ENCODE data around the gene SLC26A11. TPM values are rescaled to one million over a fixed set of nuclear protein-coding genes. Genes with fewer than 3 reads are reported as not detected.

The SLC26A11 gene
- total RNA-seq, 2 experiments from 2014 or later = 46.5 to 50.9 TPM

DNA sequence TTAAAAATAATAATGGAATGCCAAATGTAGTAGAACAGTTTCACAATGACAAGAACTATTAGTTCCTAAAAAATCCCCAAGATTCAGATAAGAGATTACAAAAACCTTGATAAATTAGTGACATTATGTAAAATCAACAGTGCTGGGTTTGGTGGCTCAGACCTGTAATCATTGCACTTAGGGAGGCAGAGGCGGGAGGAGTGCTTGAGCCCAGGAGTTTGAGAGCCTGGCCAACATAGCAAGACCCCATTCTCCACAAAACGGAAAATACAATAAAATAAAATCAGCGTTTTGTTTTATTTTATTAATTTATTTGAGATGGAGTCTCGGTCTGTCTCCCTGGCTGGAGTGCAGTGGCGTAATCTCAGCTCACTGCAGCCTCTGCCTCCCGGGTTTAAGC is 46.3 kb upstream of the SLC26A11 start:
- no peak overlapping the region for H3K4me3 ChIP-seq (ENCODE audit: low read length)
- H3K36me3 Mint-ChIP-seq (ENCODE audit: low read depth) = no peaks in the 10 kb centered on the region
- TF ChIP-seq, protein P1, sequence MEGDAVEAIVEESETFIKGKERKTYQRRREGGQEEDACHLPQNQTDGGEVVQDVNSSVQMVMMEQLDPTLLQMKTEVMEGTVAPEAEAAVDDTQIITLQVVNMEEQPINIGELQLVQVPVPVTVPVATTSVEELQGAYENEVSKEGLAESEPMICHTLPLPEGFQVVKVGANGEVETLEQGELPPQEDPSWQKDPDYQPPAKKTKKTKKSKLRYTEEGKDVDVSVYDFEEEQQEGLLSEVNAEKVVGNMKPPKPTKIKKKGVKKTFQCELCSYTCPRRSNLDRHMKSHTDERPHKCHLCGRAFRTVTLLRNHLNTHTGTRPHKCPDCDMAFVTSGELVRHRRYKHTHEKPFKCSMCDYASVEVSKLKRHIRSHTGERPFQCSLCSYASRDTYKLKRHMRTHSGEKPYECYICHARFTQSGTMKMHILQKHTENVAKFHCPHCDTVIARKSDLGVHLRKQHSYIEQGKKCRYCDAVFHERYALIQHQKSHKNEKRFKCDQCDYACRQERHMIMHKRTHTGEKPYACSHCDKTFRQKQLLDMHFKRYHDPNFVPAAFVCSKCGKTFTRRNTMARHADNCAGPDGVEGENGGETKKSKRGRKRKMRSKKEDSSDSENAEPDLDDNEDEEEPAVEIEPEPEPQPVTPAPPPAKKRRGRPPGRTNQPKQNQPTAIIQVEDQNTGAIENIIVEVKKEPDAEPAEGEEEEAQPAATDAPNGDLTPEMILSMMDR (IDR thresholded peaks at IDR 0.05) = no peak
- H3K27ac ChIP-seq (ENCODE audit: low read depth in 1 of 2, low read length in 2 of 2) = no peak overlapping the region
- intact Hi-C loops (cut with DNase I, micrococcal nuclease) = no loop called here
- peaks cover 5% of the 10 kb centered on the region for H3K27me3 Mint-ChIP-seq
- H3K27ac Mint-ChIP-seq = no peak overlapping the region
- no peaks in the 10 kb centered on the region for H3K36me3 ChIP-seq (ENCODE audit: insufficient read depth, low read length)
- no peaks in the 10 kb centered on the region for H3K9me3 ChIP-seq (ENCODE audit: control insufficient read depth in 1 of 2, insufficient read depth in 1 of 2, low read length in 2 of 2)
- CTCF ChIA-PET = no interaction called here
- POLR2A ChIA-PET = no interaction called here
- ATAC-seq (ENCODE audit: poor library complexity) (no peak), DNase-seq (no peak)
- H3K4me1 Mint-ChIP-seq (ENCODE audit: low read depth) = no peaks in the 10 kb centered on the region
- no peaks in the 10 kb centered on the region for H3K4me1 ChIP-seq (ENCODE audit: insufficient read depth, low read length)
- no peak overlapping the region for H3K4me3 Mint-ChIP-seq
- no peaks in the 10 kb centered on the region for H3K9me3 Mint-ChIP-seq
- peaks cover 0 to 2% of the 10 kb centered on the region in 2 experiments for H3K27me3 ChIP-seq (ENCODE audit: control insufficient read depth in 1 of 2, insufficient read depth in 2 of 2, low read length in 2 of 2)

DNA sequence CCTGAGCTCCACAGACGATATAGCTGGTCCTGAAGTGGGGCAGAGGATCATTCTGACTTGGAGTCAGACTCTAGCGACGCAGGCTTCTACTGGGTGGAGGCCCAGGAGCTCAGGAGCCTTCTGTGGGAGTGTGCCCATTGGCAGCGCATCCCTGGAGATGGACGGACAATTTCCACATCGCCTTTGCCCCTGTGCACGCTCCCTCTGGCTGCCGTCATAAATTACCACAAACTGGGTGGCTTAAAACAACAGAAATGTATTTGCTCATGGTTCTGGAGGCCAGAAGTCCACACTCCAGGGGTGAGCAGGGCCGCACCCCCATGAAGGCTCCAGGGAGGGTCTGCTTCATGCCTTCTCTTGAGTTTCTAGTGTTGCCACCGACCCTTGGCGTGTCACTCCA is 43.5 kb upstream of the SLC26A11 start:
- no peaks in the 10 kb centered on the region for H3K9me3 ChIP-seq (ENCODE audit: control insufficient read depth in 1 of 2, insufficient read depth in 1 of 2, low read length in 2 of 2)
- intact Hi-C loops (cut with DNase I, micrococcal nuclease) = no loop called here

DNA sequence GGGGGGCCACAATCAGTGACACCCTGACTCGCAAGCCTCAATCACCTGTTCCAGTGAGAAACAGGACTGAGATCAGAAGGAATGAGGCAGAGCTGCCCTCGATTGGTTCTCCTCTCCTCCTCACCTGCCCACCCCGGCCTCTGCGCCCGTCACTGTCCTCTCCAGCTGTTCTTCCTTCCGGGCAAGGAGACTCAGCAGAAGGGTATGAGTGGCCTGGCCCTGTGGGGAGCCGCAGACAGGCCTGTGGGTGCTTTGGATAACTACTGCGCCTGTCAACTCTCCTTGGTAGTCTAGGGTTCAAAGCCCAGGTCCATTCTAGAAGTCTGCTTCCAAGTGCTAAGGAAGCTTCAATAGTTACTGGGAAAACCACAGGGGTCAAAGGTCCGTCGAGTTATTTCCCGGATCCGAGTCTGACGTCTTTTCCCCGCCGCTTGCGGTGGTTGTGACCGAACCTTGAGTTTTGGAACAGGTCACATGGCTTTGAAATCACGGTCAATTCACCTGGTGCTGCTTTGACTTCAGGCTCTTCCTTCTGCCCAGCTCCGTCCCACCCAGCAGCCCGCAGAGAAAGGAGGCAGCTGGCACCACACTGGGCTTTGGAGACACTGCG is 42.1 kb upstream of the SLC26A11 start:
- Mint-ChIP-seq H3K4me3 (no peak overlapping the region), H3K4me1 (ENCODE audit: low read depth) (no peaks in the 10 kb centered on the region), H3K9me3 (no peaks in the 10 kb centered on the region), H3K27ac (no peak overlapping the region), H3K27me3 (no peaks in the 10 kb centered on the region), H3K36me3 (ENCODE audit: low read depth) (no peaks in the 10 kb centered on the region)
- ATAC-seq (ENCODE audit: poor library complexity) = no peak
- H3K9me3 ChIP-seq (ENCODE audit: control insufficient read depth in 1 of 2, insufficient read depth in 1 of 2, low read length in 2 of 2) = no peaks in the 10 kb centered on the region
- H3K36me3 ChIP-seq (ENCODE audit: insufficient read depth, low read length) = no peaks in the 10 kb centered on the region
- TF ChIP-seq, protein P1 (IDR thresholded peaks at IDR 0.05) = no peak
- no peak overlapping the region for H3K27ac ChIP-seq (ENCODE audit: low read depth in 1 of 2, low read length in 2 of 2)
- no peaks in the 10 kb centered on the region for H3K4me1 ChIP-seq (ENCODE audit: insufficient read depth, low read length)
- no peak for DNase-seq
- CTCF ChIA-PET = no interaction called here
- H3K27me3 ChIP-seq (ENCODE audit: control insufficient read depth in 1 of 2, insufficient read depth in 2 of 2, low read length in 2 of 2) = no peaks in the 10 kb centered on the region
- H3K4me3 ChIP-seq (ENCODE audit: low read length) = no peak overlapping the region
- POLR2A ChIA-PET = no interaction called here
- intact Hi-C loops (cut with DNase I, micrococcal nuclease) = no loop called here

More for the DNA sequence above, 43.5 kb upstream of the SLC26A11 start:
- CTCF ChIA-PET = no interaction called here
- no peaks in the 10 kb centered on the region for H3K36me3 Mint-ChIP-seq (ENCODE audit: low read depth)
- H3K36me3 ChIP-seq (ENCODE audit: insufficient read depth, low read length) = no peaks in the 10 kb centered on the region
- POLR2A ChIA-PET = no interaction called here
- TF ChIP-seq, protein P1 (IDR thresholded peaks at IDR 0.05) = no peak
- H3K27ac ChIP-seq (ENCODE audit: low read depth in 1 of 2, low read length in 2 of 2) = no peak overlapping the region
- no peaks in the 10 kb centered on the region for H3K4me1 ChIP-seq (ENCODE audit: insufficient read depth, low read length)
- no peaks in the 10 kb centered on the region for H3K27me3 ChIP-seq (ENCODE audit: control insufficient read depth in 1 of 2, insufficient read depth in 2 of 2, low read length in 2 of 2)
- ATAC-seq (ENCODE audit: poor library complexity) = no peak
- no peak overlapping the region for H3K4me3 Mint-ChIP-seq
- no peaks in the 10 kb centered on the region for H3K9me3 Mint-ChIP-seq
- no peak overlapping the region for H3K4me3 ChIP-seq (ENCODE audit: low read length)
- H3K4me1 Mint-ChIP-seq (ENCODE audit: low read depth) = no peaks in the 10 kb centered on the region
- peaks cover 5% of the 10 kb centered on the region for H3K27me3 Mint-ChIP-seq
- DNase-seq = no peak
- no peak overlapping the region for H3K27ac Mint-ChIP-seq

Data from CD4-positive, alpha-beta T cell (primary cell).